NCI-H1930 (cell line): ENCODE results near the gene AFTPH.

Experiments used
- DNase-seq, 2 experiments: peaks; one replicate each; lab custom pipeline; 2025; lab: John Stamatoyannopoulos, UW

The AFTPH gene

GRCh38 chr2:64612575-64613195 is 88.6 kb downstream of the AFTPH start:
- DNase-seq = no peak

- no peak for DNase-seq
These were observed 89.1 kb downstream of the AFTPH start for GRCh38 chr2:64613276-64613675.

- DNase-seq = no peak
These were observed 91.2 kb downstream of the AFTPH start for GRCh38 chr2:64615192-64615763.

- no peak for DNase-seq
These were observed 91.9 kb downstream of the AFTPH start for GRCh38 chr2:64615844-64616536.

- DNase-seq = no peak
These were observed 93.6 kb downstream of the AFTPH start for GRCh38 chr2:64617631-64618151.

- DNase-seq = no peak
These were observed 96.5 kb downstream of the AFTPH start for GRCh38 chr2:64620661-64621060.

GRCh38 chr2:64622443-64623241 is 98.5 kb downstream of the AFTPH start:
- no peak for DNase-seq

GRCh38 chr2:64623242-64623850 is 99.2 kb downstream of the AFTPH start:
- no peak for DNase-seq

- no peak for DNase-seq
These were observed 100.0 kb downstream of the AFTPH start for GRCh38 chr2:64624108-64624610.

- no peak for DNase-seq
These were observed 100.7 kb downstream of the AFTPH start for GRCh38 chr2:64624862-64625261.

- DNase-seq = no peak
These were observed 101.4 kb downstream of the AFTPH start for GRCh38 chr2:64625299-64626145.

GRCh38 chr2:64626146-64626809 is 102.2 kb downstream of the AFTPH start:
- DNase-seq = no peak

- DNase-seq = no peak
These were observed 103.0 kb downstream of the AFTPH start for GRCh38 chr2:64626963-64627760.

- no peak for DNase-seq
These were observed 104.0 kb downstream of the AFTPH start for GRCh38 chr2:64627860-64628841.

GRCh38 chr2:64629329-64629781 is 105.2 kb downstream of the AFTPH start:
- no peak for DNase-seq

GRCh38 chr2:64629875-64630274 is 105.7 kb downstream of the AFTPH start:
- no peak for DNase-seq

GRCh38 chr2:64630752-64631151 is 106.6 kb downstream of the AFTPH start:
- no peak for DNase-seq

GRCh38 chr2:64631771-64632170 is 107.6 kb downstream of the AFTPH start:
- no peak for DNase-seq
